ENCODE data around the gene SRPK3. TPM values are rescaled to one million over a fixed set of nuclear protein-coding genes. Genes with fewer than 3 reads are reported as not detected.

The SRPK3 gene
- total RNA-seq, 1 donor from 2014 or later = 0.50 TPM

DNA sequence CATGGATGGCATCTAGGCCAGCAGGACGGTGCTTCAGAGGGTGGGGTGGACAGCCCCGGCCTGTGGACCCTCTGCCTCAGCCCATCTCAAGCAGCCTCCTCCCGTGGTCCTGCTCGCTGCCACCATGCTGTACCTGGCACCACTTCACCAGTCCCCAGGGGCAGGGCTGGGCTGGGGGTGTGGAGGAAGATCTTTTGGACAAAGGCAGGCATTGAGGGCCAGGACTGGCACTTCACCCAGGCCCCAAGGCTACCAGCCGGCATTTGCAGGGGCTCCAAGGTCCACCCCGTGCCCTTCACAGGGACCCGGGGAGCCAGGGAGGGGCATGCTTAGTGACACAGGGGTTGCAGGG, 16.1 kb upstream of the SRPK3 start:
- Mint-ChIP-seq H3K9me3 (ENCODE audit: low read depth) (no peaks in the 10 kb centered on the region), H3K4me3 (ENCODE audit: unreplicated experiment) (peak overlapping the region; percentile 74), H3K4me1 (ENCODE audit: low read depth) (peaks cover 11% of the 10 kb centered on the region), H3K36me3 (ENCODE audit: low read depth) (no peaks in the 10 kb centered on the region), H3K27me3 (ENCODE audit: low read depth) (no peaks in the 10 kb centered on the region), H3K27ac (ENCODE audit: unreplicated experiment) (no peak overlapping the region)
- TF ChIP-seq CTCF (IDR thresholded peaks at IDR 0.05) = no peak
- DNase-seq (ENCODE audit: low spot score) = no peak

- peak overlapping the region; percentile 74 for H3K4me3 Mint-ChIP-seq (ENCODE audit: unreplicated experiment)
- H3K4me1 Mint-ChIP-seq (ENCODE audit: low read depth) = peaks cover 11% of the 10 kb centered on the region
- peaks cover 2% of the 10 kb centered on the region for H3K36me3 Mint-ChIP-seq (ENCODE audit: low read depth)
- DNase-seq (ENCODE audit: low spot score) = no peak
- TF ChIP-seq CTCF (IDR thresholded peaks at IDR 0.05) = no peak
- H3K27me3 Mint-ChIP-seq (ENCODE audit: low read depth) = no peaks in the 10 kb centered on the region
- no peaks in the 10 kb centered on the region for H3K9me3 Mint-ChIP-seq (ENCODE audit: low read depth)
- peak overlapping the region; percentile 68 for H3K27ac Mint-ChIP-seq (ENCODE audit: unreplicated experiment)
Observed at GRCh38 chrX:153765138-153766079, 15.4 kb upstream of the SRPK3 start.

DNA sequence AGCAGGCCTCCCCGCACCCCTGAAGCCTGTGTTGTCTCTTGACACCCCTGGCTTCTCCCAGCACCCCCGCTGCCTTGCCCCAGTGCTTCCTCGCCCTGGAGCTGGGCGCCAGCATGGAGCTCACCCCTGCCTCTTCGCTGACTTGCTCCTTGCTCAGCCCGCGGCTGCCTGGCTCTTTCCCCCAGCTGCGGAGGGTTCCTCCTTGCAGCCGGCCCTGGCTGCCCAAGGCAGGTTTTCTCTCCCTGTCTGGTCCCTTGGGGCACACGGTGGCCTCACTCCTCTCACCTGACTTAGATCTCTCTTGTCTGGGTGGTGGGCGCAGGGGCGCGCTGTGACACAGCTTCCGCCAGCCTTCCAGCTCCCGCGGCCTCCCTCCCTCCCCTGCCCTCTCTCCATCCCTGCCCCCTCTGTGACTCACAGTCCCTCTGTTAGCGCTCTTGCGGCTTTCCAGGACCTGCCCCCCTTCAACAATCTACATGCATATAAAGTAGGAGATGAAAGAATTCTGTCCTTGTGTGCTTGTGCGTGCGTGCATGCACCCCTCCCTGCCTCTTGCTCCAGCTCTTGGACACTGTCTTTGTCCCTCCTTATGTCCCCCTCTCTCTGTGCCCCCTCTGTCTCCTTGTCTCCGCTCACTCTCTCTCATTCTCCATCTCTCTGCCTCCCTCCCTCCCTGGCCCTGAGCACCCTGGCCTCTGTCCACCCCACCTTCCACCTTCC, 14.6 kb upstream of the SRPK3 start:
- Mint-ChIP-seq H3K27me3 (ENCODE audit: low read depth) (no peaks in the 10 kb centered on the region), H3K4me1 (ENCODE audit: low read depth) (peaks cover 11% of the 10 kb centered on the region), H3K36me3 (ENCODE audit: low read depth) (peaks cover 2% of the 10 kb centered on the region), H3K27ac (ENCODE audit: unreplicated experiment) (peak overlapping the region; percentile 68), H3K4me3 (ENCODE audit: unreplicated experiment) (peak overlapping the region; percentile 74), H3K9me3 (ENCODE audit: low read depth) (no peaks in the 10 kb centered on the region)
- no peak for TF ChIP-seq CTCF (IDR thresholded peaks at IDR 0.05)
- DNase-seq (ENCODE audit: low spot score) = no peak

- Mint-ChIP-seq H3K4me1 (ENCODE audit: low read depth) (peaks cover 11% of the 10 kb centered on the region), H3K27me3 (ENCODE audit: low read depth) (no peaks in the 10 kb centered on the region)
- peak; percentile 91 for DNase-seq (ENCODE audit: low spot score)
Observed at GRCh38 chrX:153766871-153767673, 13.8 kb upstream of the SRPK3 start.

More at GRCh38 chrX:153766871-153767673, 13.8 kb upstream of the SRPK3 start:
- H3K27ac Mint-ChIP-seq (ENCODE audit: unreplicated experiment) = no peak overlapping the region
- peaks cover 2% of the 10 kb centered on the region for H3K36me3 Mint-ChIP-seq (ENCODE audit: low read depth)
- H3K4me3 Mint-ChIP-seq (ENCODE audit: unreplicated experiment) = no peak overlapping the region
- no peak for TF ChIP-seq CTCF (IDR thresholded peaks at IDR 0.05)
- no peaks in the 10 kb centered on the region for H3K9me3 Mint-ChIP-seq (ENCODE audit: low read depth)
